ENCODE data around the gene FARS2.
"Not testable (repeated sequence)": the region's sequence is repeated elsewhere in the genome, so short reads cannot be mapped to it uniquely, and the experiment has no call there.

The FARS2 gene

DNA sequence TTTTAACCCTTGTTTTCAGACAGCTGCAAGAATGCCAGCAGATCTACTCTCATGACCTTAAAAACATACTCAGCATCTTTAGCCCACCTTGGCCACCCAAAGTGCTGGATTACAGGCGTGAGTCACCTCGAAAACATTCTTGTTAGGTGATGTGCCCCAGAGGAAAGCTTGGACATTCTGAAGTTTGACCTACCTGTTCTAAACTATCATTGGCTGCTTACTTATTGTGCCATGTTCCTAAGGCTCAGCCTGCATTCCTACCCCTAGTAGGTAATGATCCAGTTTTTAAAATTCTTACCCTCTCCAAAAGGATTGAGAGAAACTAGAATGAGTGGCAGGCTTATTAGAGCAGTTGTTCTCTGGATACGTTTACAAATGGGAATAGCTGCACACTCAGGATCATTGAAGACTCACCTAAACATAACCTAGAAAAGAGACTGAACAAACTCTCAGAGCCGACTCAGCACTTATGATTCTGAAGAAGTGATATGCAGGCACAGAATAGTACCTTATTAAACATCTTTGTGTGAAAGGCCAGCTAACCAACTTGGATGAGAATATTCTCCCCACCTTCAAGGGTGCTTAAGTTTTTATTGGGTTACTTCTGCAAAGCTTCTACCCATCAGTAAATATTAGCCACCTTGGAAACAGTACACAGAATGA lies 383.3 kb downstream of the FARS2 start:
- no peak for DNase-seq

GRCh38 chr6:5645328-5646290 lies 384.3 kb downstream of the FARS2 start:
- peak; percentile 30 for DNase-seq

DNA sequence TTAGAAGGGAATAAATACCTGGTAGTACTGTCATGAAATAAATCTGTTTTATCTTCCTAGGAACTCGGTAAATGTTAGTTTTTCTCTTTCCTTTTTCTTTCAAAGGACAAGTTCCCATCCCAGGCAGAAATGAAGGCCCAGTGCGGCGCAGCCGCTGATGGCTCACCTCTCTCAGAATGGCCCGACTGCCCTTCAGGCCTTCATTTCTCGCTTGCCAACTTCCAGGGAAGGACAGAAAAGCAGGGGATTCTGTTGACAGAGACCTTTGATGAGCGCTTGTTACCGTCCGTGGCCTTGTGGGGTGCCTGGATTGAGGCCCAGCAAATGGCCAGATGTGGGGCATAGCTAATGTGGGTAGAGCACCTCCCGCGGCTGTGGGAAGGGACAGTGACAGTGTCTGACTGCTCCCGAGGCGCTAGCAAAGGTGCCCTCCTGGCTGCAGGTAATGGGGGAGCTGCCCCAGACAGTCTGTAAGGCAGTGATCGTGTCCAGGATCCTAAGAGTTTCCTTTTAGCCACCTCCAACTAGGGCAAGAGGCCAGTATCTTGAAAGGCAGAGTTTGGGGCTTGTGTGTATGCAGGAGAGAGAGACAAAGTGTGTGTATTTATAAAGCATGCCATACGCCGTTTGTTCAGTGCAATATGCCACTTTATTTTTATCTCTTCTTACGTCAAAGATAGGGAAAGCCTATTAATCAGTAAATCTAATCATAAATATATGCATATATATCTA lies 391.3 kb downstream of the FARS2 start:
- DNase-seq, result no peak

DNA sequence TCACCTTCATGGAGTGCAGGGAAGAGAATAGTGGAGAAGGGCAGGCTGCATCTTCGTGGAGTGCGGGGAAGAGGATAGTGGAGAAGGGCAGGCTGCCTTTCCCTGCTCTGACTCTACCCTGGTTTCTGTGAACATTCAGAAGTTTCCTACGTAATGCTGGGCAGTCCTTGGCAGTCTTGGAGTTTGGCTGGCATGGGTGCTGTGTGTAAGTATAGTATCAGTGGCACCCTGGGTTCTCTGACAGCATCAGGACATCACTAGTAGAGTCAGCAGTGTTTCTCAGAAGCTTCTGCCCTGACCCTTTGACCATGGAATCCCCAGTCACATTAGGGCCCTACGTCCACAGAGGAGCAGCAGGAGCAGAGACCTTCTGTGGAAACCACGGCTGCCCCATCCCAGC lies 392.5 kb downstream of the FARS2 start:
- no peak for DNase-seq

DNA sequence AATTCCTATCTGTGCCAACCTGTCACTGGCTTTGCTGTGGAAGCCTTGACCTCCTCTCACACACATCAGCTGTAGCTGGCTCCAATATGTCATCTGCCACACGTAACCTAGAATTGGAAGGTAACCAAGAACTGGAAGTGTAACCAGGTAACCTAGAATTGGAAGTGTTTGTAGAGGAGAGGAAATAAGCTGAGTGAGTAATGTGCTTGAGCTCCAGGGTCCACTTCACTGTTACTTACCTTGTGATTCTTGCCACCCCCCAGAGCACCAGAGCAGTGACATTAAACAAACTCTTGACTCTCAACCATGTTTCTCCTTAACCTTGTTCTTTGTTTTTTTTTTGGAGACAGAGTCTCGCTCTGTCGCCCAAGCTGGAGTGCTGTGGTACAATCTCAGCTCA lies 394.9 kb downstream of the FARS2 start:
- no peak for DNase-seq

DNA sequence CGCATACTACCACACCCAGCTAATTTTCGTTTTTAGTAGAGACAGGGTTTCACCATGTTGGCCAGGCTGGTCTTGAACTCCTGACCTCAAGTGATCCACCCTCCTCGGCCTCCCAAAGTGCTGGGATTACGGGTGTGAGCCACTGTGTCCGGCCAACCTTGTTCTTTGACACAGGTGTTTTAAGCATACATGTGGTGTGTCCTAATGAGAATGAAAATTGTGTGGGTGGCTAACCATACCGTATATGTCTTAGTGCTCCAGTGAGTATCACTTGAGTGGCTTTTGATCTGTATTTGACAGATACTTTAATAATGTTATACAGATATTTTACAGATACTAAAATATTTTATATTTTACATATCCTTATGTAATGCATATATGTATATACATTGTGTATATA lies 395.4 kb downstream of the FARS2 start:
- DNase-seq, result not testable (repeated sequence)

- peak; percentile 54 for DNase-seq
Measured at GRCh38 chr6:5657684-5658430, 396.5 kb downstream of the FARS2 start.

DNA sequence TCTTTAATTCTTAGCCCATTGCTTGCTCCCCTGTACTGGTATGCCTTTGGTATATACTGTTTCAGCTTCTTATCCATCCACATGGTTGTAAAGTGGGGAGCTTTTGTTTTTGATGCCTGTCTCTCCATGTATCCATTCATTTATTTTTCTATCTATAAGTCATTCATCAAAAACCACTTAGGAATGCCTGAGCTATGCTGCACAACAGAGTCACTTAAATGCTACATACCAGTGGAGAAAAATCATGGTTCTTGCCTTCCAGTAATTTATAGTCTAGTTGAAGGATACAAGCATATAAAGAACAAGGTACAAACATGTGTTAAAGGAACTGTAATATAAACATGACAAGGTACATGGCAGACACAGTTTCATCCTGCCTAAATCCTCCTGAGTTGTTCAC lies 398.2 kb downstream of the FARS2 start:
- DNase-seq, result peak; percentile 38

DNA sequence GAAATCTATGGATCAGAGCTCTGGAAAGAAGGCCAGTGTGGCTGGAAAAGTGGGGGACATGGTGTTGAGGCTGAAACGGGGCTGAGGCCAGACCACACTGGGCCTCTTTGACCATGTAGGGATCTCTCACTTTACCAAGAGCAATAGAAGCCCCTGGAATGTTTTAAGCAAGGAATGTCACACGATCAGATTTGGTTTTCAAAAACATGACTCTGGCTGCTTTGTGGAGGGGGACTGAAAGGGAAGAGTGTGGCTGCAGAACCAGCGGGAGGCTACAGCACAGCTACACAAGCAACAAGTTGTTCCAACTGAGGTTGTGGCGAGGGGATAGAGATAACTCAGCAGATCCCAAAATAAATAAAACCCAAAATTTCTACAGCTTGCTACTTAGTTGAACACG lies 399.5 kb downstream of the FARS2 start:
- no peak for DNase-seq

GRCh38 chr6:5662797-5663196 lies 401.5 kb downstream of the FARS2 start:
- DNase-seq, result no peak

DNA sequence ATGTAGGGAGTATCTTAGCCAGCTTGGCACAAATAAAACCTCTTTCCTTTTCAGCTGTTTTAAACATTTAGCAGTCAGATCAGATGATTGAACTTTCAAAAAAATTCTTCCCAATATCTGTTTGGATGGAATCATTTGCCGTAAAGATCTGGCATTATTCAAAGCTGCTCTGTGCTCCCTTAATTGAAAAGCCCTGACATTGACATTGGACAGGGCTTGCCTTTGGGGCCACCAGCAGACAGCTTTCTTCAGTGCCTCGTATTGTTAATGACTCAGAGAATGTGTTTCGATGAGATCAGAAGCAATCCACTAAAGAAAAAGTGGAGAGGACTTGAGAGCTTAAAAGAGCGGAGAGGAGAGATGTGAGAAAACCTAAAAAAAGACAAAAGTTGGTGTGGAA lies 401.9 kb downstream of the FARS2 start:
- DNase-seq, result peak; percentile 27

- no peak for DNase-seq
Measured at GRCh38 chr6:5663739-5664138, 402.4 kb downstream of the FARS2 start.

- no peak for DNase-seq
Measured at GRCh38 chr6:5664149-5664548, 402.8 kb downstream of the FARS2 start.

GRCh38 chr6:5665173-5665572 lies 403.9 kb downstream of the FARS2 start:
- no peak for DNase-seq

DNA sequence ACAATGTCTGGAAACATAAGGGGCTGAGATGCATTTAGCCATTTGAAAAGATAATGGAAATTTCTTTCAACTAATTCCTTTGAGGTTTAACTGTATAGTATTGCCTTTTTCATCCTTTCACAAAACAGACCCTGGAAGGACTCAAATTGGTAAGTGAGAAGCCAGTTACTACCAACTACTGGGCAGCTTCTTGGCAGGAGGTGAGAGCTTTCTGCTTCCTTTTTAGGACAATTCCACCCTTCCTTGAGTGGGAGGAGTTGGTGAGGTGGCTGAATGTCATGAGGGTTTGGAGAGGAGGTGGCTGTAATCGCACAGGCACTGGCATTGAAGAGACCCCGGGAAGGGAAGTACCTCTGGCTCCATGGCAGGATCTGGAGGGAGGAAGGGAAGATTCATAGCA lies 404.4 kb downstream of the FARS2 start:
- DNase-seq, result no peak

DNA sequence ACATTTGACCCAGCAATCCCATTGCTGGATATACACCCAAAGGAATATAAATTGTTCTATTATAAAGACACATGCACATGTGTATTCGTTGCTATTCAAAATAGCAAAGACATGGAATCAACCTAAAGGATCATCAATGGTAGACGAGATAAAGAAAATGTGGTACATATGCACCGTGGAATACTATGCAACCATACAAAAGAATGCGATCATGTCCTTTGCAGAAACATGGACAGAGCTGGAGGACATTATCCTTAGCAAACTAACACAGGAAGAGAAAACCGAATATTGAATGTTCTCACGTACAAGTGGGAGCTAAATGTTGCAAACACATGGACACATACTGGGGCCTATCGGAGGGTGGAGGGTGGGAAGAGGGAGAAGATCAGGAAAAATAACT lies 405.4 kb downstream of the FARS2 start:
- no peak for DNase-seq

DNA sequence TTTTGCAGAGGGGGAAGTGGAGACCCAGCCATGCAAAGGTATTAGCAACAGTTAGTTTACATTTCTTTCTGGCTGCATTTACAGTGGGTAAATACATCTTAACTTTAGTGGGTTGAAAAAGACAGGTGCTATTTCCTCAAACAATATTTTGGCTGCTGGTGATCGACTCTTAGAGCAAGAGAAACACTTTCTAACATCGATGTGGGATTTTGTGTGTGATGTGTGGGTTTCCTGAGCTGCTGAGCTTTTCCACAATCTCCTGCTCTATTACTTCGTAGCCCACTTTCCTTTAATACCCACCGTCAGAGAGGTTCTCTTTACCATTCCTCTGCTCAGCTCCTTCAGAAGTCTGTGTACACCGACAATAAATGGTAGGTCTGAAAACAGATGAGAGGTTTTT lies 406.4 kb downstream of the FARS2 start:
- no peak for DNase-seq

DNA sequence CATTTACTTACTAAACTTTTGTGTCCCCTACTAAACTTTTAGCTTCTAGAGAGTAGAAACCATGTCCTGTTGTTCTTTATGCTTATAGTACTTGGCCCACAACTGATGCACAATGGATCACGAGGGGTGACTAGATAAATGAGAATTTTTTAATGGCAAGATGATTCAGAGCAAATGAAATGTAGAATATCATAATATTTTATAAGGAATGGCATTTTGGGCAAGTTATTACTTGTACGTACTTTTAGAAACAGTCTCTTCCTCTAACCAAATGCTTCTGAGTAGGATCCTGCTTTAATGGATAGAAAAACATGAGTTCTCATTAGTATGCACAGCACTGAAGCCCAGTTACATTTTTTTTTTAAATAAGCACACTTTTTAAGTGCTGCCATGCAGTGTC lies 409.1 kb downstream of the FARS2 start:
- peak; percentile 50 for DNase-seq

- peak; percentile 76 for DNase-seq
Measured at GRCh38 chr6:5670811-5671561, 409.7 kb downstream of the FARS2 start.

DNA sequence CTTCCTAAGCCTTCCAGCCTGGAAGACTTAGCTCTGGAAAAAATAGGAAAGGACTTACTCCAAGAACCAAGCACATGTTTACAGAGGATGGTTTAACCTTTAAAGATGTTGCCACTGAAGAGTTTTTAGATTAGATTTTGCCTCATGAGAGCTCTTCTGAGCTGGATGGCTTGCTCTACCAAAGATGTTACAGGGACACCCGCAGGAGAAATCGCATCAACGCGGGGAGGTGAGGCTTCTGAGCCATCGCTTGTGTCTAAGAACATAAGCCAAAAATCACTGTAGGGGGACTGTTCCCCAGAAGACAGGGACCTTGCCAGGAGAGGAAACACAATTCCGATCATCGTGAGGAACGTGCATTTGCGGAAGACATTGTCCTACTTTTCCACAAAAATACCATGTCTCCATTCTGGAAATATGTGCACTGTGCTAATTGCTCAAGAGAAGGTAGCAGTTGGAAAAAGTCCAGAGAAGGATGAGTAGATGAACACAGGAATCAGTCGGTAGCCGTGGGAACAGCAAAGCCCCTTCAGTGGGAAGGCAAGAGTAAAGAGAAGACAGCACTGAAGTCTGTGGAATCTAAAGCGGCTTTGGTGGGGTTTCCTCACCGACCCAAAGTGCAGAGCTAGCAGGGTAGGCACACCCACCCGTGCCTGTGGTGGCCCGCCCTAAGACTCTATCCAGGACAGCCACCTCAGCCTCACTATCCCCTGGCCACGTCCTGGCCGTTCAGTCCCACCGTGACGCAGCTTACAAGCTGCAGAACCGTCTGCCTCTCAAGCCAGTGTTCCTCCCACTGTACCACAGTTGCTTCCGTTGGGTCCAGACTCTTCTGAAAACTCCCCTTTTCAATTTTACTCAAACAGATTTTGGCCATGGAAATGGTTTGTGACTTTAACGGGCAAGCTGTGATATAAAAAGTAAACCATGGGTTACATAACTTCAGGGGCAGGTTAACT lies 410.6 kb downstream of the FARS2 start:
- DNase-seq, result peak; percentile 50

DNA sequence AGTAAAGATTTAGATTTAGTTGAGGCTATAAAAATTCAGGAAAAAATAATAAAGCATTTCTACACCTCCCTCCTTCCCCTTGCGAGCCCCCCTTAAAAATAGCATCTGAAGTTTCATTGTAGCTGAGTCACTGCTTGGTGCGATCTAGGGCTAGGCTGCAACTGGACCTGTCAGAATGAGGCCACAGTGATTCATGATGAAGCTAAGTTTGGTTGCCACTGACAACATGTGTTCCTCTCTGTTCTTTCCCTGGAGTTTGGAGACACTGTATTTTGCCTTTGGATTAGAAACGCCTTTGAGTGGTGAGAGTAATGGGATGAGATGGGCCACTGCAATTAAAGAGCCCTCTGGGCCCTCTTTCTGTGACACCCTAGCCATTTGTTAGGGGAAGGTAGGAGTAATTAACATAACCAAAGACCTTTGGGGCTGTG lies 411.3 kb downstream of the FARS2 start:
- peak; percentile 93 for DNase-seq

Data from fibroblast of skin of right biceps (primary cell).